Measurements from ENCODE around the gene PLIN4.
"Not testable (repeated sequence)": the region's sequence is repeated elsewhere in the genome, so short reads cannot be mapped to it uniquely, and the experiment has no call there.

The PLIN4 gene, protein sequence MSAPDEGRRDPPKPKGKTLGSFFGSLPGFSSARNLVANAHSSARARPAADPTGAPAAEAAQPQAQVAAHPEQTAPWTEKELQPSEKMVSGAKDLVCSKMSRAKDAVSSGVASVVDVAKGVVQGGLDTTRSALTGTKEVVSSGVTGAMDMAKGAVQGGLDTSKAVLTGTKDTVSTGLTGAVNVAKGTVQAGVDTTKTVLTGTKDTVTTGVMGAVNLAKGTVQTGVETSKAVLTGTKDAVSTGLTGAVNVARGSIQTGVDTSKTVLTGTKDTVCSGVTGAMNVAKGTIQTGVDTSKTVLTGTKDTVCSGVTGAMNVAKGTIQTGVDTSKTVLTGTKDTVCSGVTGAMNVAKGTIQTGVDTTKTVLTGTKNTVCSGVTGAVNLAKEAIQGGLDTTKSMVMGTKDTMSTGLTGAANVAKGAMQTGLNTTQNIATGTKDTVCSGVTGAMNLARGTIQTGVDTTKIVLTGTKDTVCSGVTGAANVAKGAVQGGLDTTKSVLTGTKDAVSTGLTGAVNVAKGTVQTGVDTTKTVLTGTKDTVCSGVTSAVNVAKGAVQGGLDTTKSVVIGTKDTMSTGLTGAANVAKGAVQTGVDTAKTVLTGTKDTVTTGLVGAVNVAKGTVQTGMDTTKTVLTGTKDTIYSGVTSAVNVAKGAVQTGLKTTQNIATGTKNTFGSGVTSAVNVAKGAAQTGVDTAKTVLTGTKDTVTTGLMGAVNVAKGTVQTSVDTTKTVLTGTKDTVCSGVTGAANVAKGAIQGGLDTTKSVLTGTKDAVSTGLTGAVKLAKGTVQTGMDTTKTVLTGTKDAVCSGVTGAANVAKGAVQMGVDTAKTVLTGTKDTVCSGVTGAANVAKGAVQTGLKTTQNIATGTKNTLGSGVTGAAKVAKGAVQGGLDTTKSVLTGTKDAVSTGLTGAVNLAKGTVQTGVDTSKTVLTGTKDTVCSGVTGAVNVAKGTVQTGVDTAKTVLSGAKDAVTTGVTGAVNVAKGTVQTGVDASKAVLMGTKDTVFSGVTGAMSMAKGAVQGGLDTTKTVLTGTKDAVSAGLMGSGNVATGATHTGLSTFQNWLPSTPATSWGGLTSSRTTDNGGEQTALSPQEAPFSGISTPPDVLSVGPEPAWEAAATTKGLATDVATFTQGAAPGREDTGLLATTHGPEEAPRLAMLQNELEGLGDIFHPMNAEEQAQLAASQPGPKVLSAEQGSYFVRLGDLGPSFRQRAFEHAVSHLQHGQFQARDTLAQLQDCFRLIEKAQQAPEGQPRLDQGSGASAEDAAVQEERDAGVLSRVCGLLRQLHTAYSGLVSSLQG (N-terminal part only)

DNA sequence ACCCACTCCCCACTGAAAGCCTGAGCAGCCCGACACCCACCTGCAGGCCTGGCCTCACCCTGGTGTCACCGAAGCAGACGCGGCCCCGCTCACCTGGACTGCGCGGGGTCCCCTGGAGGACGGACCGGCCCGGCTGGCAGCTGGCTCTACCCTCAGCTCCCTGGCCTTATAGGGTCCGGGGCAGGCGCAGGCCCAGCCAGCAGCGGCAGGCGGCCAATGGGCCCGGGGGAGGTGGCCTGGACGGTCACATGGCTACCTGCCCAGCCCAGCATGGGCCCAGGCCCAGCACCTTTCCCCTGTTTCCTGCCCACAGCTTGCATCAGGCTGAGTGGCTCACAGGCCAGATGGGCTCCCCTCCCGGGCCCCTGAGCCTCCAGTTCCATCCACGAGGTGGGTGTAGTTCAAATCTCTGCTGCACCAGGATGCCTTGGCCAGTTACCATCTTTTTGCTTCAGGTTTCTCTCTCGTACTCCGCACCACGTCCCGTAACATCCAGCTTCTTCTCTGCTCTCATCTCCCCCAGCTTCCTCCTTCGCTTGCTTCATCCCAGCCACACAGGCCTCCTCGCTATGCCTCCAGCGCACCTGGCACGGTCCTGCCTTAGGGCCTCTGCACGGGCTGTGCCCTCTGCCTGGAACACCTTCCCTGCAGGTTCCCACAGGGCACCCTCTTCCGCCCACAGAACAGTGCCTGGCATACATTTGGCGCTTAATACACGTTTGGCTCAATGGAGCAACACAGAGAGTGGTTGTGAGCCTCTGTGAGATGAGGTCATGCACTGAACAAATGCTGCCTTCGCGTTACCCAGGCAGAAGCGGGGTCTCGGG lies at the start of gene PLIN4:
Gene PLIN4 (minus strand): TSS at position 142 of the 827 bp plus-strand sequence. CDS start 214 bp downstream, outside the sequence.
- H3K4me3 ChIP-seq (ENCODE audit: low read length): peak within 1 kb of the TSS; percentile 85
- H3K9me3 ChIP-seq (ENCODE audit: control insufficient read depth, low read length): no peaks in the 10 kb centered on the region
- peaks cover 20% of the 10 kb centered on the region for H3K36me3 ChIP-seq (ENCODE audit: control insufficient read depth, insufficient read depth, low read length, severe bottlenecking)
- peak within 1 kb of the TSS; percentile 94 for H3K9ac ChIP-seq (ENCODE audit: low read length)
- no peaks in the 10 kb centered on the region for H3K27me3 ChIP-seq (replicated peaks; ENCODE audit: control insufficient read depth, insufficient read depth, low read length)
- peaks cover 63% of the 10 kb centered on the region for H3K4me1 ChIP-seq (ENCODE audit: control insufficient read depth, insufficient read depth, low read length)
- DNase-seq (ENCODE audit: low read depth): peak; percentile 12

DNA sequence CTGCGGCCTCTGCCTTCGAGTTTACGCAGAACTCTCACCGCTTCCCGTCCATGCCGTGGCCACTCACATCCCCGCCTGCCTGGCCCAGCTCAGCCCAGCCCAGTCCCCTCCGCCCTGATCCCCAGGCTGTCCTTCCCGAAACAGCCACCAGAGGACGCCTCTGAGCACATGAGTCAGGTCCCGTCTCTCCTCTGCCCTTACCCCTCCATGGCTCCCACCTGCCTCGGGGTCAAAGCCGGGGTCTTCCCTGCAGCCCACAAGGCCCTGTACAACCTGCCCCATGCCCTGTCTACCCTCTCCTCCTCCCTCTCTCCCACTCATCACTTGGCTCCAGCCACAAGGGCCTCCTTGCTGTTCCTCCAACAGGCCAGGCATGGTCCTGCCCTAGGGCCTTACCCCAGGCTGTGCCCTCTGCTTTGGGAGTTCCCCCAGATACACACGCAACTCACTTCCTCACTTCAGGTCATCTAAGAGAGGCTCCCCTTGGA lies 49.3 kb upstream of the PLIN4 start:
- H3K4me3 ChIP-seq (ENCODE audit: low read length): no peak overlapping the region
- no peaks in the 10 kb centered on the region for H3K9me3 ChIP-seq (ENCODE audit: control insufficient read depth, low read length)
- peak; percentile 61 for DNase-seq (ENCODE audit: low read depth)
- H3K9ac ChIP-seq (ENCODE audit: low read length): no peak overlapping the region
- H3K4me1 ChIP-seq (ENCODE audit: control insufficient read depth, insufficient read depth, low read length): no peaks in the 10 kb centered on the region
- peaks cover 20% of the 10 kb centered on the region for H3K27me3 ChIP-seq (replicated peaks; ENCODE audit: control insufficient read depth, insufficient read depth, low read length)
- no peaks in the 10 kb centered on the region for H3K36me3 ChIP-seq (ENCODE audit: control insufficient read depth, insufficient read depth, low read length, severe bottlenecking)

DNA sequence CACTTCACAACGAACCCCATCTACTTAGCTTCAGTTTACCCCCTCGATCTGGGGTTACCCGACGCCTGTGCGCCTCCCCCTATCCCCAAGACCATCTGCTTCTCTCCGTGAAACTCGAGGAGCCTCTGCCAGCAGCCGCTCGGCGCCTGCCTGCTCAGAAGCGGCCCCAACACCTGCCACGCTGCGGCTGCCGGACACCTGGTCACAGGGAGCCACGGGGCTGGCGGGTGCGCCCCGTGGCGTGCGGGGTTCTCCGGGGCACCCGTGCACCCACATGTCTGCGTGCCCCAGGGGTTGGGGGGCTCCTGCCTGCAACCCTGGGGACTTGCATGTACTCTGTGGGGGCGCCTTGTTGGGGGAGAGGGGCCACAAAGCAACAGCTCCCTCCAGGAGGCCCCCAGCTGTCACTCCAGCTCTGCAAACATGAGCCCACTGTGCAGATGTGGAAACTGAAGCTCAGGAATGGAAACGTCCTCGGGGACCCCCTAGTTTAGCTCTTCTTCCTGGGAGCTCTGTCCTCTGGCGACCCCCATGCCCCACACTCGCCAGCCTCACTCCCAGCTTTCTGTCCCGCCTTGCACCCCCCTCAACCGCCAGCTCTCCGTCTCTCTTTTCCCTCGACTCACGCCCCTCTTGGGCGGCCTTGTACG lies 48.2 kb upstream of the PLIN4 start:
- H3K36me3 ChIP-seq (ENCODE audit: control insufficient read depth, insufficient read depth, low read length, severe bottlenecking): no peaks in the 10 kb centered on the region
- DNase-seq (ENCODE audit: low read depth): no peak
- peaks cover 20% of the 10 kb centered on the region for H3K27me3 ChIP-seq (replicated peaks; ENCODE audit: control insufficient read depth, insufficient read depth, low read length)
- no peak overlapping the region for H3K9ac ChIP-seq (ENCODE audit: low read length)
- H3K4me1 ChIP-seq (ENCODE audit: control insufficient read depth, insufficient read depth, low read length): no peaks in the 10 kb centered on the region
- H3K4me3 ChIP-seq (ENCODE audit: low read length): no peak overlapping the region
- H3K9me3 ChIP-seq (ENCODE audit: control insufficient read depth, low read length): no peaks in the 10 kb centered on the region

DNA sequence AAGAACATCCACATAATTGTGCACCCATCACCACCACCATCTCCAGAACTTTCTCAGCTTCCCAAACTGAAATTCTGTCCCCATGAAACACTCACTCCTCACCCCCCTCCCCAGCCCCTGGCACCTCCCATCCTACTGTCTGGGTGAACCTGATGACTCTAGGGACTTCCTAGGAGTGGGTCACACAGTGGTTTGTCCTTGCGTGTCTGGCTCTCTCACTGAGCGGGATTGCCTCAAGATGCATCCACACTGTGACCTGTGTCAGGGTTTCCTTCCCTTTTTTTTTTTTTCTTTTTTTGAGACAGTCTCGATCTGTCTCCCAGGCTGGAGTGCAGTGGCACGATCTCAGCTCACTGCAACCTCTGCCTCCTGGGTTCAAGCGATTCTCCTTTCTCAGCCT lies 45.3 kb upstream of the PLIN4 start:
- not testable (repeated sequence) for H3K9me3 ChIP-seq (ENCODE audit: control insufficient read depth, low read length); DNase-seq (ENCODE audit: low read depth); H3K9ac ChIP-seq (ENCODE audit: low read length); H3K4me1 ChIP-seq (ENCODE audit: control insufficient read depth, insufficient read depth, low read length); H3K4me3 ChIP-seq (ENCODE audit: low read length); H3K36me3 ChIP-seq (ENCODE audit: control insufficient read depth, insufficient read depth, low read length, severe bottlenecking)
- peaks cover 12% of the 10 kb centered on the region for H3K27me3 ChIP-seq (replicated peaks; ENCODE audit: control insufficient read depth, insufficient read depth, low read length)

DNA sequence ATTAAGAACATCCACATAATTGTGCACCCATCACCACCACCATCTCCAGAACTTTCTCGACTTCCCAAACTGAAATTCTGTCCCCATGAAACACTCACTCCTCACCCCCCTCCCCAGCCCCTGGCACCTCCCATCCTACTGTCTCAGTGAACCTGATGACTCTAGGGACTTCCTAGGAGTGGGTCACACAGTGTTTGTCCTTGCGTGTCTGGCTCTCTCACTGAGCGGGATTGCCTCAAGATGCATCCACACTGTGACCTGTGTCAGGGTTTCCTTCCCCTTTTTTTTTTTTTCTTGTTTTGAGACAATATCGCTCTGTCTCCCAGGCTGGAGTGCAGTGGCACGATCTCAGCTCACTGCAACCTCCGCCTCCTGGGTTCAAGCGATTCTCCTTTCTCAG lies 43.8 kb upstream of the PLIN4 start:
- peaks cover 22% of the 10 kb centered on the region for H3K27me3 ChIP-seq (replicated peaks; ENCODE audit: control insufficient read depth, insufficient read depth, low read length)
- not testable (repeated sequence) for DNase-seq (ENCODE audit: low read depth); H3K9me3 ChIP-seq (ENCODE audit: control insufficient read depth, low read length); H3K4me1 ChIP-seq (ENCODE audit: control insufficient read depth, insufficient read depth, low read length); H3K4me3 ChIP-seq (ENCODE audit: low read length); H3K9ac ChIP-seq (ENCODE audit: low read length); H3K36me3 ChIP-seq (ENCODE audit: control insufficient read depth, insufficient read depth, low read length, severe bottlenecking)

DNA sequence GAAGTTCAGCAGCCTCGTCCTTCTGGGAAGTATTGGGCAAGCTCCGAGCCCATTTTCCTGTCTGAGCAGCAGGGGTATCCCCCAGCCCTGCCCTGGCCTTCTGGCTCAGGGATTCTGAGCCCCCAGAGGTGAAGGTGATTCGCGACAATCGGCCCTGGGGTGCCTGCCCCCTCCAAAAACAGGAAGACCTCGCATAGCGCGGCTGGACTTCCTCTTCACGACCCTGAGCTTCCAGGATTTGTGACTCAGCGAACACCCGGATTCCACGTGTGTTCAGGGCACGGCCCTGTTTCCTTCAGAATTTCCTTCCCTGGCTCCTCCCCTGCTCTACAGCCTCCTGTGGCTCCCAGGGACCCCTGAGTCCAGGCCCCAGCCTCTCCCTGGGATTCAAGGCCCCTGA lies 41.3 kb upstream of the PLIN4 start, which contains the start of gene SEMA6B:
Gene SEMA6B (minus strand): TSS at position 116 of the 400 bp plus-strand sequence. CDS start 1,227 bp downstream, outside the sequence.
- no peak for DNase-seq (ENCODE audit: low read depth)
- Histone ChIP-seq H3K27me3 (replicated peaks; ENCODE audit: control insufficient read depth, insufficient read depth, low read length) (peaks cover 26% of the 10 kb centered on the region), H3K9me3 (ENCODE audit: control insufficient read depth, low read length) (no peaks in the 10 kb centered on the region), H3K36me3 (ENCODE audit: control insufficient read depth, insufficient read depth, low read length, severe bottlenecking) (no peaks in the 10 kb centered on the region), H3K4me3 (ENCODE audit: low read length) (no peak within 1 kb of the TSS), H3K4me1 (ENCODE audit: control insufficient read depth, insufficient read depth, low read length) (no peaks in the 10 kb centered on the region), H3K9ac (ENCODE audit: low read length) (no peak within 1 kb of the TSS)

DNA sequence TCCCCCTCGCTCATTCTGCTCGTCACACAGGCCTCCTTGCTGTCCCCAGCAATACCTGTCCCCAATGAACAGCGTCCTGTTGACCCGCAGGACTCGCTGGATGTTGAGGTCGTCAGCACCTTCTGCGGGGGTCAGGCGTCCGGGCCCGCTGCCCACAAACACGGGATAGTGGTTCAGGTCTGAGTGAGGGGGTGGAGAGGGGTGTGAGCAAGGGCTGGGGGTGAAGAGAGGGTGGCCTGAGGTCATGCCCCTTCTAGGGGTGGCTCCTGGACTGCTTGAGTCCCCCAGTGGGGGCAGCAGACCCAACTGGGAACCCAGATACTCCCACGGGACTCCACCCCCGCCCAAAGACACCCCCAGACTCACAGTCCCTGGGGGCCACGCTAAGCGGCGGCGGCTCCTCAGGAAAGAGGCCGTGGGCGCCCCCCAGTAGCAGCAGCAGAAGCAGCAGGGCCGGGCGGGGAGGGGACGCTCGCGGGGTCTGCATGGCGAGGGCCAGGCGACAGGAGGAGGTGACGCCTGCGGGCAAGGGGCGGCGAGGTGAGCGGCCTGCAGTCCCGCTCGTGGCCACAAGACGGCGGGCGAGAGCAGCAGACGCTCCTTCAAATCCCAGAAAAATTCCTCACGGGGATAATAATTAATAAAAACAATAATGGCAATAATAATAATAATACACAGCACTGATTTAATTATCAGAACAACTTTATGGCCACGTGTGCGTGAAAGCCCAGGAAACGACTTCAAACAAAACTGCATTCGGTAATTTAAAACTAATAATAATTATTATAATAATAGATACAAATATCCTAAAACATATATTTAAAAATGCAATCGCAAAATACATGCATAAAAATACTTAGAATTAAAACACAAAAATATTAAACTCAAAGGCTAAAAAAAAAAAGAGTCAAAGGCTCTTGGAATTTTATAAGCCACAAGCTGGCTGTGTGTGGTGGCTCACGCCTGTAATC lies 40.0 kb upstream of the PLIN4 start:
- Histone ChIP-seq H3K36me3 (ENCODE audit: control insufficient read depth, insufficient read depth, low read length, severe bottlenecking) (no peaks in the 10 kb centered on the region), H3K27me3 (replicated peaks; ENCODE audit: control insufficient read depth, insufficient read depth, low read length) (peaks cover 35% of the 10 kb centered on the region), H3K9ac (ENCODE audit: low read length) (no peak overlapping the region), H3K9me3 (ENCODE audit: control insufficient read depth, low read length) (no peaks in the 10 kb centered on the region), H3K4me3 (ENCODE audit: low read length) (no peak overlapping the region), H3K4me1 (ENCODE audit: control insufficient read depth, insufficient read depth, low read length) (no peaks in the 10 kb centered on the region)
- DNase-seq (ENCODE audit: low read depth): peak; percentile 64

DNA sequence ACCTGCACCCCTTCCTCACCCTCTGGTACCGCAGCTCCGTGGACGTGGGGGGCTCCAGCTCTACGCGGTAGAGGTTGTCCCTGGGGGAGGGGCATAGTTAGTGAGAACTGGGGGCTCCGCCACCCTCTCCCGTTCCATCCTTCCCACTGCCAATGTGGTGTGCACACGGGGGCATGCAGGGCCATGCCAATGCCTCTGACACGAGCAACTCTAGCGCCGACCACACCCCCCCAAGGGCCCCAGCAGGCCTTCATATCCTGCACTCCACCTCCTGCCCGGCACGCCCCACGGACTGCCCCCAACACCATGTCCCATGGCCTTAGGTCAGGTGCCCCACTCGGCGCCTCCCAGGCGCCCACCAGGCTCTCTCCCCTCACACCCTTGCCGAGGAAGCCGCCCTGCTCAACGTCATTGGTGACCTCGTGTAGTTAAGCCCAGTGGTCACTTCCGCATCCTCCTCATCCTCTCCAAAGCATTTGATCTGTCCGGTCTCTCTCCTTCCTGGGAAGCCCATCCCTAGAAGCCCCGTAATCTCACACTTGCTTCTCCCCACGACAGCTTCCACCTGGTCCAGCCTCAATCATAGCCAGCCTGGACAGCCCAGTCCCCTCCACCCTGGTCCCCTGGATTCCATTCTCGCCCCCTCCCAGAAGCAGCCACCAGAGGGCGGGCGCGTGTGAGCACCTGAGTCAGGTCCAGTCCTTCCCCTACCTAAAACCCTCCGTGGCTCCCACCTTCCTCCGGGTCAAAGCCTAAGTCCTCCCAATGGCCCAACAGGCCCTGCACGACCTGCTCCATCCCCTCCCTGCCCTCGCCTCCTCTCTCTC lies 39.1 kb upstream of the PLIN4 start:
- Histone ChIP-seq H3K27me3 (replicated peaks; ENCODE audit: control insufficient read depth, insufficient read depth, low read length) (peaks cover 35% of the 10 kb centered on the region), H3K9me3 (ENCODE audit: control insufficient read depth, low read length) (no peaks in the 10 kb centered on the region), H3K4me1 (ENCODE audit: control insufficient read depth, insufficient read depth, low read length) (no peaks in the 10 kb centered on the region), H3K36me3 (ENCODE audit: control insufficient read depth, insufficient read depth, low read length, severe bottlenecking) (no peaks in the 10 kb centered on the region), H3K4me3 (ENCODE audit: low read length) (no peak overlapping the region), H3K9ac (ENCODE audit: low read length) (no peak overlapping the region)
- DNase-seq (ENCODE audit: low read depth): no peak
